Transverse colon (tissue), 4 donors: ENCODE measurements around the gene TNFRSF19.

Experiments
- POLR2A ChIP-seq: fragments of 450-650 bp; IDR thresholded peaks from one replicate; pipeline ENCODE4 v1.6.1; 2016; ENCODE audit warnings: antibody characterized with exemption, mild to moderate bottlenecking, moderate library complexity
- POLR2AphosphoS5 ChIP-seq, 3 donors: sonication (generic); formaldehyde crosslinking; IDR thresholded peaks; one replicate each; pipeline ENCODE4 v1.6.1; 2016; ENCODE audit warnings: antibody characterized with exemption in 3 of 3
- TF ChIP-seq, protein P1 (sequence below), 5 experiments: fragments of 200-600 bp in 3 of 5; fragments of 450-650 bp in 2 of 5; sonication (generic) in 3 of 5; IDR thresholded peaks; 1 replicate in 2 of 5; 2 replicates in 3 of 5; pipeline ENCODE4 v1.5.1; 2016 to 2017; ENCODE audit warnings: antibody characterized with exemption in 5 of 5, inconsistent platforms in 3 of 5, mild to moderate bottlenecking in 2 of 5, moderate library complexity in 1 of 5

DNA sequence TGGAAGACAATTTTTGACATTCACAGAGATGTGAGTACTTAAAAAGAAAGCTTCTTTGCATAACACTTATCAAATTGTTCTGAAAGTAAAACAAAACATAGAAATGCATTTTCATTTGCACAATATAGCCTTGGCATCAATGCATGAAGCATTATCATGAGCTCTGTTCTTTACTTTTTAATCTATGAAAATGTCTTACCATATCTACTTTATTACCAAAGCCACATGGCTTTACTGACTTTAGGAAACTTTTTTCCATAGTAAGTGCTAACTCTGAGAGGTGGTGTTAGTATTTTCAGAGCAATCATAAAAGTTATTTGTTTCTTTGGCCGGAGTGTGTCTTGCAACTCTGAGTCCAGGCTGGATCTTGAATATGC is 10.5 kb downstream of the TNFRSF19 start:
- TF ChIP-seq POLR2A (no peak), POLR2AphosphoS5 (IDR thresholded peaks at IDR 0.05) (no peak)
- TF ChIP-seq, protein P1, sequence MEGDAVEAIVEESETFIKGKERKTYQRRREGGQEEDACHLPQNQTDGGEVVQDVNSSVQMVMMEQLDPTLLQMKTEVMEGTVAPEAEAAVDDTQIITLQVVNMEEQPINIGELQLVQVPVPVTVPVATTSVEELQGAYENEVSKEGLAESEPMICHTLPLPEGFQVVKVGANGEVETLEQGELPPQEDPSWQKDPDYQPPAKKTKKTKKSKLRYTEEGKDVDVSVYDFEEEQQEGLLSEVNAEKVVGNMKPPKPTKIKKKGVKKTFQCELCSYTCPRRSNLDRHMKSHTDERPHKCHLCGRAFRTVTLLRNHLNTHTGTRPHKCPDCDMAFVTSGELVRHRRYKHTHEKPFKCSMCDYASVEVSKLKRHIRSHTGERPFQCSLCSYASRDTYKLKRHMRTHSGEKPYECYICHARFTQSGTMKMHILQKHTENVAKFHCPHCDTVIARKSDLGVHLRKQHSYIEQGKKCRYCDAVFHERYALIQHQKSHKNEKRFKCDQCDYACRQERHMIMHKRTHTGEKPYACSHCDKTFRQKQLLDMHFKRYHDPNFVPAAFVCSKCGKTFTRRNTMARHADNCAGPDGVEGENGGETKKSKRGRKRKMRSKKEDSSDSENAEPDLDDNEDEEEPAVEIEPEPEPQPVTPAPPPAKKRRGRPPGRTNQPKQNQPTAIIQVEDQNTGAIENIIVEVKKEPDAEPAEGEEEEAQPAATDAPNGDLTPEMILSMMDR (IDR thresholded peaks at IDR 0.05): no peak
